GM18519 (cell line): ENCODE data around the gene PRKAG2.

ENCODE experiments used
- ATAC-seq: cut with Tn5 transposase; IDR thresholded peaks from one replicate; pipeline ENCODE4 v1.9.1; 2021; ENCODE audit warnings: mild to moderate bottlenecking, moderate library complexity; ENCODE audit not compliant: unreplicated experiment, low FRiP score

Gene PRKAG2

DNA sequence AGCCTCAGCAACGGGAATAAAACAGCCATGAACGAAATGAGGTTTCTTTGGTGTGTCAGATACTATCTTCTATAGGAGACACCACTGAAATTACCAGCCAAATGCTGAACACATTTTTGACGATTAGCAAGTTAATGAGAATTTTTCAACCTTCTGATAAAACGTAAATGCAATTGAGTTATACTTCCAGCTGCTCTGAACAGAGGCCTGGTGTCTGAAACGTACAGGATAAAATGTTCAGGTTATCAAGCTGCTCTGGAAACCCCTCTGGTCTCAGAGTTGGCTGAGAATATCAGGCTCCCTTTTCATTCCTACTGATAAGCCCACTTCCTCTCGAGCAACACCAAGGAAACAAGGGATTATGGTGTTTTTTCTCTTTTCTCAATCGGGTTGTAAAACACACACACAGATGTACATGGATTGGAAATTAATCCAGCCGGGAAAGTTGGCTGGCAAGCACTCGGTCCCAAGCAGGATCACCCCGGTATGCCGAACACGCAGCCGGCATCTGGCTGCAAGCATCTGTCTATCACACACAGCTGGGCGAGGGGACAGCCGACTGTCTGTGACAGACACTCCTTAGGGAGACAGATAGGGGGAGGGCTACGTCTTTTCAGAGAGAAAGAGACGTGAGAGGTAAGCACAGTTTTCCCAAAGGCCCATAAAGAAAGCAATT is 171.8 kb downstream of the PRKAG2 start:
- ATAC-seq = no peak

DNA sequence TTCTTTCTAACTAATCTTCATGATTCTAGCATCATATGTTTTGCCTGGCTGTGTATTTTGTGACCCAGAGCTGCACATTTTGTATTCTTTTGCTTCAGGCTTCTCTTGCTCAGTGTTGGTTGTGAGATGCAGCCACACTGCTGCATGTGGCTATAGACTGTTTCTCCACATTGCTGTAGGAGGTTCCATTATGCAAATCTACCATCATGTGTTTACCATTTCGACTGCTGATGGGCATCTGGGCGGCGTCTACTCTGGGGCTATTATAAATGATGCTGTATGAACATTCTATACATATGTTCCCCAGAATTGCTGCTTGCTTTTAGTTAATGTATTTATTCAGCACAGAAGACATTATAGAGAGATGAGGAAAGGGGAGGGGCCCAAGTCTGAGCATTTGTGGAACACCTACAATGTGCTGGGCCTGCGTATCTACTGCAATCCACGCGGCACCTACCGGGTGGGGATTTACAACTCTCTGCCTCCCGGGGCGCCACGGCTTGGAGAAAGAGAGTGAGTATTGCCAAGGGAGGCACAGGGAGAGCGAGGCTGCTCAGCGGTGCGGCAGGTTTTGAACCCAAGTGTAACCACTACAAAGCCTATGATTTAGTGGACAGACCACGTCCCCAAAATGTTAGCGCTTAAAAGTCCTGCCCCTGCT is 172.5 kb downstream of the PRKAG2 start:
- no peak for ATAC-seq

GRCh38 chr7:151702961-151703360 is 174.0 kb downstream of the PRKAG2 start:
- ATAC-seq = no peak

DNA sequence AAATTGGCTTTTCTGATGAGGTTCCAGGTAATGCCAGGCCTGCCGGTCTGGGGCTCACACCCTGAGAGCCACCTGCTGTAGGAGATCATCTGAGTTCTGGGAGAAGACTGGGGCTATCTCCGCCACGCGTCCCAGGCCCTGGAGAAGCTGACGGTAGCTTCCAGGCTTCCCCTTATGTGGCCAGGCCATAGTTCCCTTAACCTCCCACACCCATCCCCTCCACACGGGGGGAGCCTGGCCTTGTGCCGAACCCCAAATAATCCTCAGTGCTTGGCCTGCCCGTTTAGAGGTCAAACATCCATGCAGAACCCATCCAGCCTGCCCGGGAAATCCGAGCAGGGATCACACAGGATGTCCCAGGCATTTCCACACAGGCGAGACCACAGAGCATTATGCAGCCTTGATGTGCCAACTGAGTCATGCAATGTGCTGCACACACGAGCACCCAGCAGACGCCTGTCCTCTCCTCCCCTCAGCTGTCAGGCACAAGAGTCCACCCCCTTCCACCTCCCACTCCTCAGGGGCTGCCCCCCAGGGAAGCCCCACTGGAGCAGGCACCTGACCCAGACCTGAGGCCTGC is 176.2 kb downstream of the PRKAG2 start:
- no peak for ATAC-seq

GRCh38 chr7:151699928-151700319 is 177.0 kb downstream of the PRKAG2 start:
- no peak for ATAC-seq

DNA sequence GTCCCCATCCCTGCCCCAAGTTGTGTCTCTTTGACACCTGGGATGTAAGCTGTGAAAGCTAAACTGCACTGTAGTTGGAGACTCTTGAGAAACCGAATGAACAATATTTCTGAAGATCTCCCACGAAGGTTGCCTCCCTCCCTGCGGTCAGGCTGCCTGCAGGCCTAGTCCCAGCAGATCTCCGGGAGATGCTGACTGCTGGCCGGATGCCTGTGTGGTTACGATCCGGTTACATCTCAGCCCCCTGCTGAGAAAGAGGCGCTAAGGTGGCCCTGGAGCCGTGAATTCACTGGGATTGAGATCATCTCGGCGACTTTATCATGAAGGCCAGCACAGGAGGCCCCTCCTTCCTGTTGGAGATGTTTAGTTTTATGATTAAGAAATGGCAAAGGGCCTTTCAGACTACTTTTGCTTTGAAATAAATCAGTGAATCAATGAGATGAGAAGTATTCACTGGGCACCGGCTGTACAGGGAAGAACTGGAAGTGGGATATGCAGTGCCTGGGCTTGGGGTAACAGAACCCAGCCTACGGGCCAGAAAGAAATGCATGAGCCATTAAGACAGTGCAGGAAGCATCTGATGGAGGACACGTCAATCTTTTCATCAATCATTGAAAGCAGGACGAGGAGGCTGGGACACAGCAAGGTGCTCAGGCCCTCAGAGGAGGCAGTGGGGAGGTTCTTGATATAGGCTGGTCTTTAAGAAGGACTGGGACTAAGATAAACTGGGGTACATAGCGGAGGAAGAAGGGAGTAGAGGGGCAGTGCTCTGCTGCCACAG is 177.6 kb downstream of the PRKAG2 start:
- no peak for ATAC-seq

DNA sequence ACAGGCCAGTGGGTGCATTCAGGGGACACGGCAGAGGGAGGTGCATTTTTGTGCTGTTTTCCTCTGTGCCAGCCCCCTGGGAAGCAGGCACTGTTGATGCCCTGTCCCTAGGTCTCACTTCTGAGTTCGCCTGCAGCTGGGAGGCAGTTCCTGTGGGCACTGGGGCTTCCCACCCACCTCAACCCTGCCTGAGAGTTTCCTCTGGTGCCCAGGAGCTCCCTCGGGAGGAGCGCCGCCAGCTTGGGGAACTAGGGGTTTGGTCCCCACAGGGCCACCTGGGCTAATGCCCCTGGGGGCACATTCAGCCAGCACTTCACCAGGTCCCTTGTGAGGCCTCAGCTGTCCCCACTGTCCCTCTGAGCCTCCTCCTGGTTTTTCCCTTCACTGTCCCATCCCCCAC is 179.0 kb downstream of the PRKAG2 start:
- no peak for ATAC-seq

DNA sequence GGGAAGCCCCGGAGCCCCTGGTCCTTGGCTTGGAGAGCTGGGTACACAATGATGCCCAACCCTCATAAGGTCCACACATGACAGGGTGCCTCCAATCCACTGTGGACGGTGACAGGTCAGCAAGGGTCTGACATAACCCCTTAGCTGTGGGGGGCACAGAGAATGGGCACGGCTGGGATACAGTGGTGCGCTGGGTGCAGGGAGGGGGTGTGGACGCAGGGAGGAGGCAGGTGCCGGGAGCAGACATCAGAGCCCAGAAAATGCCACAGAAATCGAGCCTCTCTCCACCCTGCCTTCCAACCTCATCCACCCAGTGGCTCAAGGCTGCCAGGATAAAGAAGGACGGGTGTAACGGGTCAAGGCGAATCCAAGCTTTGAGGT is 179.4 kb downstream of the PRKAG2 start:
- no peak for ATAC-seq

GRCh38 chr7:151696721-151697514 is 180.0 kb downstream of the PRKAG2 start:
- no peak for ATAC-seq

- no peak for ATAC-seq
Observed at GRCh38 chr7:151695951-151696541, 180.9 kb downstream of the PRKAG2 start.

GRCh38 chr7:151694828-151695580 is 181.9 kb downstream of the PRKAG2 start:
- no peak for ATAC-seq

GRCh38 chr7:151694441-151694827 is 182.5 kb downstream of the PRKAG2 start:
- ATAC-seq = no peak

DNA sequence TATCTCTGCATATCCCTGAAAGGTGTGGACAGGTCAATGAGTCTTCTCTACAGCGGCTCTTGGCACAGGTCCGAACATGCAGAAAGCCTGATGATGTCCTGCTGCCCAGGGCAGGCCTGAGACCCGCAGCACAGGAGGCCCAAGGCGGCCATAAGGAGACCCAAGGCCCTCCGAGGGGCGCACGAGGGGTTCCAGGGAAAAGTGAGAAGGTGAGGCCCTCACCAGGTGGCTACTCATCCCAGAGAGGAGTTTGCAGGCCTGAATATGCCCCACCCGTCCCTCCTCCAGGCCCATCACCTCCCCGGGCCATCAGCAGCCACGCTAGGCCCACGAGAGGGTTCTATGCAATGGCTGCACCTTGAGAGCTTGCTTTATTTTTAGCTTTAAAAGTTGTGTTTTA is 183.8 kb downstream of the PRKAG2 start:
- ATAC-seq = no peak

DNA sequence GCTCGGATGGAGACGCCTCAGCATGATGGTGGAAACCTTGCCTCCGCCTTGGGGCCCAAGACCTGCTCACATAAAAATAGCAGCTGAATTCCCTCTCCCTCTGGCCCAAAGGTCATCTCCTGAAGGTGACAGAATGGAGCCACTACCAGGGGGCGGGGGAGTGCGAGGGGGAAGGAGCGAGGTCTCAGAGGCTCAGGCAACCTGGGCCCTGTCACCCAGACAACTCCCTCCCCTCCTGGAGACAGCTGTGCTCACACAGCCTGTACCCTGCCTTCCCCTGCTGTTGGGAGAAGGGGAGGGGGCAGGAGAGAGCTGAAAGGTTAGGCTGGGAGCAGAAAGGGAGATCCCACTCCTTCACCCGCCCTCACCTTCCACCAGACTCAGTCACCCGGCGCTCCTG is 184.2 kb downstream of the PRKAG2 start:
- ATAC-seq = no peak

DNA sequence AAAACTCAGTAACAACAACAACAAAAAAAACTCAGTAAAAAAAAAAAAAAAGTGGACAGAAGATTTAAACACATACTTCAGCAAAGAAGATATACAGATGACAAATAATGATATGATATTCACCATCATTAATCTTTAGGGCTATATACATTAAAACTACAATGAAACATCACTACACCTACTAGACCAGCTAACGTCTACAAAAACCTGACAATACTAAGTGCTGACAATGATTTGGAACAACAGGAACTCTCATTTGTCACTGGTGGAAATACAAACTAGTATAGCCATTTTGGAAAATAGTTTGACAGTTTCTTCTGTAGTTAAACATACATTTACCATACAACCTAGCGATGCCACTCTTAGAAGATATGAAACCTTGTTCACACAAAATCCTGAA is 185.5 kb downstream of the PRKAG2 start:
- ATAC-seq = no peak

DNA sequence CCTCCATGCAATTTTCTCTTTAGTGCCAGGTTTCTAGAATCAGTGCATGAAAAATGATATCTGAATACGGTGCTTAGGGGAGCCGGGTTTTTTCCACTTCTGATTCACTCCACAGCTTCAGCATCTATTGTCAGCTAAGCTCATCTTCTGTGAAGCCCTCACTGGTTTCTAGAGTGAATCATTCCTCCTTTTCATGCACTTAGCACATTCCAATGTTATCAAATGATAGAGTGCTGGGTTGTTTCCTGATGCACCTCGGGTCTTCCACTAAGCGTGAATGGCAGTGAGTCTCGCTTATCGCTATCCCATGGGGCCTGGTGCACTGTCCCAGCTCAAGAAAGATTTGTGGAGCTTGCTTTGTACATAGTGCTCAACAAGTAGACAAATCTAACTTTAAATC is 186.3 kb downstream of the PRKAG2 start:
- no peak for ATAC-seq

DNA sequence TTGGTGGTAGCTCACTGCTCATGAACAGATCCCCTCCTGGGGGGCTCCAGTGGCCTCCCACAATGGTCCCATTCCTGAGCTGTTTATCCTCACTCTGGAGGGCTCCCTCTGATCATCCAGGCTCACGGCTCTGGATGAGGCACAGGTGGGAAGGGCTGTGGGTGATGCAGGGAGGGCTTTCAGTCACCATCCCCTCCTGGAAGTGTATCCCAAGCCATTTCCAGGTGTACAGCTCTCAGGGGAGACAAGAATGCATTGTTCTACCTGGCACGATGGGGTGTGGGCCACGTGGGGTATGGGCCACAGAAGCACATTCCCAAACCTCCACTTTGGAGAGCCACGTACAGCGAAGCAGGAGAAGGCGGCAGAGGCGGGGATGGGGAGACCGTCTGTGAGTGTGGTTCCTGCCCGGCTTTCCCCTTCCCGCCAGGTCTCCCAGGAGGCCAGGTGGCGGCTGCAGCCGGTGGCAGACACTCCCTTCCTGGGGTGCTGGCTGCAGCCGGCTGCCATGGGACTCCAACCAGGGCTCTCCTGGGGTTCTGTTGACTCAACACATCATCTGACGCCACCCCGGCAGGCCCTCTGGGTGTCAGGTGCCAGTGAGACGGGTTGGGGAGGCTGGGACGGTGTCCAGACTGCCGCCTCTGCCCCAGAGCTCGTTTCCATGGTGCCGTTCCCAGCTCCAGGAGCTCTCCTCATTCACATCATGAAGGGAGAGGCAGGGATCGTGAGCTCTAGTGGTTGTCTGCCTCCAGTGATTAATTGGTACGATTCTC is 187.5 kb downstream of the PRKAG2 start:
- ATAC-seq = no peak

DNA sequence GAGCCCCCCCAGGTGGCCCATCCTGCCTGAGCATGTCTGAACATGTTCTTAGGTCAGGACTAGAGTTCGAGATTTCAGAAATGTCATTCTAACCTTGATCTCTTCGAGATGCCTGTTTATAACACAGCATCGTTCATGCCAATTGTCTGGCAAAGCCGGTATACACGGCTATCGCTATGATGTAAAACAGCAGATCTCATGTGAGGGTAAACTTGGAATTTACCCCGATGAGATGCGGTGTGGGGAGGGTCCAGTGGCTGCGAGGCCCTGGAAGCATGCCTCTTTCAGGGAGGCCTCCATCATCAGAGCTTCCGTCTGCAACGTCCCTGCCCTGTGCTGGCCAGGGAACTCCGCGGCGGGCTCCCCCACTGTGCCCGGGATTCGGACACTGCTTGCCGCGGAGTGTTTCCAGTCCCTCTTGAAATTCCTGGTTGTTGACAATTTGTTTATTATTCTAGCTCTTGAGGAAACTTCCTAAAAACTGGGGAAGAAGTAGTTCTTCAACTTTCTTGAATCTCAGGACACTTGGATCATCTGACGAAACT is 188.6 kb downstream of the PRKAG2 start:
- ATAC-seq = no peak
